ENCODE results near the gene SLC16A12. TPM values are rescaled to one million over a fixed set of nuclear protein-coding genes. Genes with fewer than 3 reads are reported as not detected.
"Not testable (repeated sequence)": the region's sequence is repeated elsewhere in the genome, so short reads cannot be mapped to it uniquely, and the experiment has no call there.

Gene SLC16A12
- total RNA-seq, 1 donor from 2014 or later = not detected

DNA sequence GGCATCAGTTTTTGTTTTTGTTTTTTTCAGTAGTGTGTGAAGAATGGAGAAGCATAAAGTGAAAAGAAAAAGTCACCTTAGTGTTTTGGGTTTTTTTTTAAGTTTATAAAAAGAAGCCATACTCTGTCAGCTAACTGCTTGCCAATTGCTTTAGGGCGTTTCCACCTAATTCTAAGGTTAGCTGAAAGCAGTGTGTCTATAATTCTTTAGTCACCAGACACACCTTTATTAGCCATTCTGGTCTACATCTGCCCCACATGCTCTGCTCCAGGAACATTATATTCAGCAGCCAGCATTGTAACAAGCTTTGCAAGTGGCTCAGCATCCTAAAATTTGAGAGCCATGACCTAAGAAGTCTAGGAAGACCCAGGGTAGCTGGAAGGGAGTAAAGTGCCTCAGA is 14.1 kb upstream of the SLC16A12 start:
- DNase-seq (ENCODE audit: low read depth in 2 of 2) = no peak

DNA sequence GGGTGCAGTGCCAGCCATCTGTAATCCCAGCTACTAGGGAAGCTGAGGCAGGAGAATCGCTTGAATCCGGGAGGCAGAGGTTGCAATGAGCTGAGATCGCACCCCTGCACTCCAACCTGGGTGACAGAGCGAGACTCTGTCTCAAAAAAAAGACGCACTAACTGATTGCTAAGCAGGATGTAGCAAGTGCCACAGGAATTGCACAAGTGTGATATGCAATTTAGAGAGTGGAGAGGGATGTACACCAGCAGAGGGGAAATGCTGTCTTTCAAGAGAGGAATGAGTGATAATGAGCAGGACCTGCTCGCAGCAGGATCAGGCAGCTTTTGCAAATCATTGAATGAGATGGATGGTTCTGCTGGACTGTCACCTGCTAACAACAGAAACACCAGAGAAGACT is 13.3 kb upstream of the SLC16A12 start:
- DNase-seq (ENCODE audit: low read depth in 2 of 2) = no peak

DNA sequence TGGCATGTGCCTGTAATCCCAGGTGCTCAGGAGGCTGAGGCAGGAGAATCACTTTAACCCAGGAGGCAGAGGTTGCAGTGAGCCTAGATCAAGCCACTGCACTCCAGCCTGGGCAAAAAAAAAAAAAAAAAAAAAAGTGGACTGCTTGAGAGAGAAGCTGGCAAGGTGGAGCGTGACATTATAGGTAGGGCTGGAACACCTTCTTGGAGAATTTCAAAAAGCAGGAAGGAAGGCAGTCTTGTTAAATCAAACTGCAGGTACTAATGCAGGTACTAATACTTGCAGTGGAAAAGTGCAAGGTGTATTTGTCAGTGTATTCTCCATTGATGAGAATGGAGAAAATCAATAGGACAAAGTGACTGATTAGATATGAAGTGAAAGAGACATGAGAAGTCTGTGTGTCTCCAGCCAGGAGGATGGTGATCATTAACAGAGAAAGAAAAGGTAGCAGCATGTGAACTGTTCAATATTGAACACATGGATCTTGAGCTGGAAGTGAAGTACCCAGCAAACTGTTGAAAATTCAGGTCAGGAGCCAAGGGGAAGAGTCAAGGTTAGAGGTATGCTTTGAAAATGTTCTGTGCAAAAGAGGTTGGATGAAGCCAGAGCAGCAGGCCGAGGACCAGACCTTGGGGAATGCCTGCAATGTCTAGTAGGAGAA is 12.6 kb upstream of the SLC16A12 start:
- DNase-seq (ENCODE audit: low read depth in 2 of 2) = no peak

DNA sequence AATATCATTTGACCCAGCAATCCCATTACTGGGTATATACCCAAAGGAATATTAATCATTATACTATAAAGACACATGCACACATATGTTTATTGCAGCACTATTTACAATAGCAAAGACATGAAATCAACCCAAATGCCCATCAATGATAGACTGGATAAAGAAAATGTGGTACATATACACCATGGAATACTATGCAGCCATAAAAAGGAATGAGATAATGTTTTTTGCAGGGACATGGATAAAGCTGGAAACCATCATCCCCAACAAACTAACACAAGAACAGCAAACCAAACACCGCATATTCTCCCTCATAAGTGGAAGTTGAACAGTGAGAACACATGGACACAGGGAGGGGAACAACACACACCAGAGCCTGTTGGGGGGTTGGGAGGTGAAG is 11.3 kb upstream of the SLC16A12 start:
- not testable (repeated sequence) for DNase-seq (ENCODE audit: low read depth in 2 of 2)

DNA sequence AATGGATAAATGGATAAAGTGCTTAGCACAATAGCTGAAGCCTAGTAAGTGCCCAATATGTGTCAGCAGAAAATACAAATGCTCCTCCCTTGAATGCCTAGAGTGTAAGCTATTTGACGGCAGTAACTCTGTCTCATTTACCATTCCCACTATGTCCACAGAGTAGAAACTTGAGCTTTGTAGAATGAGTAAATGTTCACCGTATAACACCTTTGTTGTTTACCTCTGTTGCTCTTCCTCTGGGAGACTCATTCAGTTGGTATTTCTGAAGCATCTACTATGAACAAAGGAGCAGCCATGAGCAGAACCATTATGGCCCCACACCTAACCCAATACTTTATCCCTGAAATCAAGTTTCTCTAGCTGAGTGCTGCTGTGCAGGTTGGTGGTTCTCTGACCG is 8.4 kb upstream of the SLC16A12 start:
- DNase-seq (ENCODE audit: low read depth in 2 of 2) = no peak

DNA sequence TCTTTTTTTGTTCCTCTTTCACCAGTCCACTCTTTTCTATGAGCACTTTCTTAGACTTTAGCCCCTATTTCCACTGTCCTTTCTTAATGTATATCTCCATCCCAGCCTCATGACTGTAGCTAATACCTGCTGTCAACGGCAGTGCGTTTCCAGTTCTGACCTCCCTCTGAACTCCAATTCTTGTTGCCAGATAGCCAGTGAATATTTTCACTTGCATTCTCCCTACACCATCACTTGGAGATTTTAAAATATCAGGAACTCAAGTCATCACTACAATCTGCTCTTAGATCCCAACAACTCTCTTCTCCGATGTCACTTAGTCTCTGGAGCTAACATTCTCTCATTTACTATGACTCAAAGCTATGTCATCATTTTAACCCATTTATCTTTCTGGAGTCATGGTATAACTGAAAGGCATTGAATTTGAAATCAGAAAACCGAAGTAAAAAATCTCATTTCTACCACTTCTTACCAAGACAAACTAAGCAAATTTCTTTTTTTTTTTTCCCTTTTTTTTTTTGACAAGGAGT is 5.1 kb upstream of the SLC16A12 start:
- no peak for DNase-seq (ENCODE audit: low read depth in 2 of 2)

DNA sequence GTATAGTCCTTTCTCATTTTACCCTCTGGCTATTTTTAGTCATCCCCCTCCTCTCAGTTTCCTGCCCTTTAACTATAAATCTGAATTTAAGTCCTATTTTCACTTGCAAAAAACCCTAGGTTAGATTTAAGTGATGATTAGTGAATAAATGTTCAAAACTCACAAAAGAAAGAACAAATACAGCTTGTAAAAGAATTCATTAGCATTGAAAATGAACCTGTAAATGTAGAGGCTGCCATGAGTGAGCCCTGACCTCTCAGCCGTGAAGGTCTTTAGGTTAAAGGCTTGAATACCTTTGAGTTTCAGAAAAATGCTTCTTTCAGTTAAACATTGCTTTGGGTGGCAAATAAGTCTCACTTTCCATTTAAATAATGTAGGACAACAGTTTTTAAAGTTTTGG is 2.0 kb upstream of the SLC16A12 start:
- no peak for DNase-seq (ENCODE audit: low read depth in 2 of 2)

DNA sequence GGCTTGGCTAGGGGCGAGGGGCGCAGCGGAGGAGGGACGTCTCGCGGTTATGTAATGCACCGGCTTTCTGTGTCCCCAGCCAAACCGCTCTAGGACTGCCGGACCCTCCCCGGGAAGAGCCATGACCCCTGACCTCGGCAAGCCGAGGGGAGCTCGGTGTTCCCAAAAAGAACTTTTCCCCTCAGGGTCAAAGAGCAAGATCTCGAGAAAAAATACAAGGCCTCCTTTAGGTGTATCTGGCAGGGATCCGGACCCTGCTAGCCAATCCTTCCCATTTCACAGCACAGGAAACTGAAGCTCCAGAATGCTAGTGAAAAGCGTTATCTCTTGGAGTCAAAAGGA is 590 bp upstream of the SLC16A12 start:
- DNase-seq (ENCODE audit: low read depth in 2 of 2) = no peak

DNA sequence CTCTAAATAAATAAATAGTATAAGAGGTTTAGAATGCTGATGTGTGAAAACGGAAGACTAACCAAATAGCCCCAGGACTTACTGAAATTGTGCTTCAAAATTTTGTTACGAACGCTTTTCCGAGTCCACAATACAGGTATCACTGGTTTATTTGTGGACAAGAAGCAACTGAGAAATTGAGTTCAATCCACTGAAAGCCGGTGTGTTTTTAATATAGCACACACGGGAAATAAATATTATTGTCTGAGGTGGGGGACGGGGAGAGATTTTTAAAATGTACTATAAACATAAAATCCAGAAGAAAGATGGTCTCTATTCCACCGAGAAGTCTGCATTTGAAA is 598 bp downstream of the SLC16A12 start:
- DNase-seq (ENCODE audit: low read depth in 2 of 2) = no peak

DNA sequence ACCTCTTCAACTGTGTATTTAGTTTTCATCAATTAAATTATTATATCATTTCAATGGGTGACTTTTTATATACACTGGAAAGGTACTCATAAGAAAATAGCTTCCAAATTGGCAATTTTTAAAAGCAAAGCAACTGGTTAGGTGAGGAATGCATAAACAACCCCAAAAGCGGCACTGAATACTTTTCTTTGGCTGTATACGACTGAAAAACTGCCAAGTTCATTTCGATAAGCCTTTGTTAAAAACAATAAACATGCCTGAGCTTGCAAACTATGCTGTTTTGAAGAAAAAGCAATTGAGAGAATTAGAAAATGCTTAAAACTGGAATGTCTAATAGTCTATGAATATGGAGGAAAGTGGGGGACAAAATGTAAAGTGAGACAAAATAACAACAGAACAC is 2.9 kb downstream of the SLC16A12 start:
- DNase-seq (ENCODE audit: low read depth in 2 of 2) = no peak

DNA sequence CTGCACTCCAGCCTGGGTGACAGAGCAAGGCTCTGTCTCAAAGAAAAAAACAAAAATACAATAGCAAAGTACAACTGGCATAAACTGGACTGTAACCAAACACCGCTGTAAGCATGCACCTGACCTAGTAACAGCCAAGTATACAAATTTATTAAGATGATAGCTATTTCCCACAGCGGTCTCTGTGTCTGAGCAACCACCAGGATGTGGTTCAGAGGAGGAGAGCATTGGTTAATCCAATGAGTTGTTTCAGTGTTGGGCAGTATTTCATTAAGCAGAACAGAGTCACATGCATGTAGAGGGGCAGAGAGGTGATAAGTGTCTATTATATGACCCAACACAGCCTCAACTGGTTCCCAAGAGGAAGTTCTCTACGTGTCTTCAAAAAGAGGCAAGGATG is 4.0 kb downstream of the SLC16A12 start:
- DNase-seq (ENCODE audit: low read depth in 2 of 2) = no peak

DNA sequence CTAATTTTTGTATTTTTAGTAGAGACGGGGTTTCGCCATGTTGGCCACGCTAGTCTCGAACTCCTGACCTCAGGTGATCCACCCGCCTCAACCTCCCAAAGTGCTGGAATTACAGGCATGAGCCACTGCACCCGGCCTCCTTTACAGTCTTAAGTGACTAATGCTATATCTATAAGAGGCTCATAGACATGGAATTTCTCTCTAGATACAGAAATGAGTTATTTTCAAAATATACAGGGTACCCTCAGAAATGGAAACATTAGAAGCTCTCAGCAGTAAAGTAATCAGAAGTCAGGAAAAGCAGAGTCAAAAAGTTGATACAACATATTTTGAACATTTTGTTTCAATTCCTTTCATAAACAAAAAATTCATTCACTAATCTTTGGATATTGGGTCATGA is 5.7 kb downstream of the SLC16A12 start:
- not testable (repeated sequence) for DNase-seq (ENCODE audit: low read depth in 2 of 2)

DNA sequence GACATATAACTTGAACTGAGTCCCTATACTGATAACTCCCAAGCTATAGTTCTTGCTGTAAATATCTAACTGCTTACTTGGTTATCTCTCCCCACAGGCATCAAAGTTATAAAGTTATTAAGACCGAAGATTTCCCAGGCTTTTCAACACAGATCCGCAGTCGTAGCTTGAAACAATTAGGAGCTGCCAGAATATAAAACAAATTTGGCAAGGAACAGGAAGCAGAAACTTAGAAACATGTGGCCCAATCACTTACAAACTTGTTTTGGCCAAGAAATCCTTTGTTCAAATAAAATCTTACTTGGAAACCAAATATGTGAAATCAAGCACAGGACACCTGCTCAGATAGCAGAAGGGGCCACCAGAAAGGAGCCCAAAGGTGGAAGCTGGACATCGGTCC is 9.0 kb downstream of the SLC16A12 start:
- DNase-seq (ENCODE audit: low read depth in 2 of 2) = no peak

DNA sequence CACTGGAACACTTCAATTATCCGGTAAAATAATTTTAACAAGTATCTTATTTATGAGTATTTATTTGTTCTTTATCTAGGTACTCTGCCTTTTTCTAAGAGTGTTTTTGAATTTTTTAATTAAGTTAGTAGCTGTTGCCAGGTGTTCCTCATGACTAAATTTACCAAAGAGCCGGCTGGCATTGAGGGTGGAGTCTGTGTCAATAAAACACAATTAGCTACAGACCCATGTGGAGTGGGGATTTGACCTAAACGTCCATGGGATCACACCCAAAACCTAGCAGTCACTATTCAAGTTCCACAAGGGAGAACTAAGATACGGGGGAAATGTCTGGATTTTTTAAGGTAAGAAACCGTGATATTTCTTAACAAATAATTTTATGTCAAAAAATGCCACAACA is 9.8 kb downstream of the SLC16A12 start:
- DNase-seq (ENCODE audit: low read depth in 2 of 2) = no peak

DNA sequence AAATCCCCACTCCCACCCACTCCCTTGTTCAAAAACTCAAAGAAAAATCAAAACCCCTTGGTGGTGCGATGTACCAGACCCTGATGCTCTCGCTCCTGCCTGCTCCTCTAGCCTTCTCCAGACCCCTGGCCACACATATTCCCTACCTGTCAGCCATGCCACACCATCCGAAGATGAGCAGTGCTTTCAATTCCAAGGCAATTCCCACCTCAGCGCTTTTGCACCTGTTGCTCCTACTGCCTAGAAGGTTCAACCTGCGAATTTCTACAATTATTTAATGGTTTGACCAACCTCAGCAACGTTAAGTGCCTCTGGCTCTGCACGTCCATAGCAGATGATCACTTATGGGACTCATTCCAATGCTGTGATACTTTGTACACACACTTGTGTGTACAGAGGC is 11.1 kb downstream of the SLC16A12 start:
- no peak for DNase-seq (ENCODE audit: low read depth in 2 of 2)

DNA sequence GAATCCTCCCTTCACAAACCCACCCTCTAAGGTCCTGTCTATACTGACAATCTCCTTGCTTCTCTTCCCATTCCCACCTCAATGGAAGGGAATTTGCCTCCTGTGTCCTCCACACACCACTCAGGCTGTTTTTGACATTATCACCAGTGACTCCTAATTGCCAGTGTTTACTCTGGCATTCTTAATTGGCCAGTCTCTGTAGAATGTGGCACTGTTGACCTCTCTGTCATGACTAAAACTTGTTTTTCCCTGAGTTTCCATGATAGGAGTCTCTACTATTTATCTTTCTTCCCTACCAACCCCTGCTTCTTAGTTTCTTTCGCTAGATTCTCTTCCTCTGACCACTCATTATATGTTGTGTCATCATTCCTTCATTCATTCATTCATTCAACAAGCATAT is 12.1 kb downstream of the SLC16A12 start:
- DNase-seq (ENCODE audit: low read depth in 2 of 2) = peak in 1 of 2 donors; percentile 4

DNA sequence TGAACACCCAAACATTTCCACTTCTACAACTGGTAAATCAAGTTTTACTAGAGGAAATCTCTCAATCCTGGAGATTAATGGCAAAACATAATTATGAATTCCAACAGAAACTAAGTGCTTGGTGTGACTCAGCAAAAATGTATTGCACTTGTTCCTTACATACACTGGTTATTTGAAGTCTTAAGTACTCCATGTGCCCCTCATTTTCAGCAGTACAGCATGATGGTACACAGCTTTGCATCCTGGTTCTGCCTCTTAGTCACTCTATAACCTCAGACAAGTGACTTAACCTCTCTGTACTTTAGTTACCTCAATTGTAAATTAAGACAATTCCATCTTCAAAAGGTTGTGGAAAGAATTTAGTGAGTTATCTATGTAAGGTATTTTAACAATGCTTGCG is 12.9 kb downstream of the SLC16A12 start:
- no peak for DNase-seq (ENCODE audit: low read depth in 2 of 2)

DNA sequence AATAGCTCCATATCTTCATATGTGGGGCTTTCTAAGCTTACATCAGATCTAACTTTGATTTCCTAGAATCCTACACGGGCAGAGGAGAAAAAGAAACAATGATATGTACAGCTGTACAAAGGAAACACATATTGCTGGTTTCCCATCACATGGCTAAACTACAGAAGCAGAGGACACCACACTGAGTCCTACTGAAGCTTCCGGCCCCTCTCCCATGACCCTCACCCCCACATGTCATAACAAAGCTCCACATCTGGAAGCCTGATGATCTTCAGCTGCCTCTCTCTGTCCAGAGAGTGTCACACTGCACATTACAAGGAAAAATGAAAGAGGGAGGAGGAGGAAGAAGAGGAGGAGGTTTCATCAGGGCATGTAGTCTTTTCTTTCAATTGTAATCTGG is 14.0 kb downstream of the SLC16A12 start:
- no peak for DNase-seq (ENCODE audit: low read depth in 2 of 2)

DNA sequence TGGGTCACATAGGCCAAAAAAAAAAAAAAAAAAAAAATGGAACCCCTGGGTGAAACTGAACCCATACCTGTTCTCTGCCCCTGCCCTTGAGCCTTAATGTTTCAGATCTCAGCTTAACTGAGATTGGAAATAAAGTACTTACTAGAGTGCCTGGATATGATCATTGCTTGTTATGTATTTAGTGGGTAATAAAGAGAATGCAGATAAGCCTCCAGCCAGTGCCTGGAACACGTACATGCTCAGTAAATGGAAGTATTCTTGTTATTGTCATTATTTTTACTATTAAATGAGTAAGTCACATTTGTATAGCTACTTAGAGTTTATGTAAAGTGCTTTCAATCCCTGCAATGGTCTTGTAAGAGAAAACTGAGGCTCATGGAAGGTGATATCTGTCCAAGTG is 14.7 kb downstream of the SLC16A12 start:
- DNase-seq (ENCODE audit: low read depth in 2 of 2) = no peak

DNA sequence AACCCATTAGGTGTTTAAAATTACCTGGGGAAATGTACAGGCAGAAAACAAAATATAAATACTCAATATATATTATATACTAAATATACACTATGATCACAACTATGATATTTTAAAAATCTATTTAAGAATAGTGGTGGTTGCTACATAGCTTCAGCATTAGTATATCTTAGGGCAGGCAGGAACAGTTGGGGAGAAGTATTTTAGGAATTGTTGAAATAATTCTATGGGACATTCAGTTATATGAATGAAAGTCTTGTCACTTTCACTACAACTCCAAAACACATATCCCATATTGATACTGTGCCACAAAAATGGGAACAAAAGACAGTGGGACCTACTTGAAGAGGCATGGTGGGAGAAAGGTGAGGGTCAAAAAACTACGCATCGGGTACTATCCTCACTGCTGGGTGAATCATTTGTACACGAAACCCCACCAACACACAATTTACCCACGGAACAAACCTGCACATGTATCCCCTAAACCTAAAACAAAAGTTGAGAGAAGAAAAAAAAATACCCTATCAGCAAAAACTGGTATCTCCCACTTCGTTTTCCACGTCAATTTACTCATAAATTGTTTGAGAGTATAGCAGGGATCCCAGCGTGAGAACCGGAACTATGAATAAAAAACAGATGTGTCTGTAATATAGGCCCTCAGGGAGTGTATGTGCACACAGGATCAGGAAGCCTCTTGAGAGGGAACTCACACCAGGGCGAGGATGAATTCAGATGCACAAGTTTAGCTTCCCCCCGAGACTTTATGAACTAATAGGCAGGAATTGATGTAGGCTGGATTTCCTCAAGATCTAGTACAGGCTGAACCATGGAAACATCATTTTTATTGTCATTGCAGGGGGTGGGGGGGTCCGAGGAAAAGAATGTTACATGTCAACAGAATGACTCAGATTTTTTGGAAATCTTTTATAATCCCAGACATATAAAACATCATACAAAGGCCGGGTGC is 16.2 kb downstream of the SLC16A12 start:
- DNase-seq (ENCODE audit: low read depth in 2 of 2) = no peak

DNA sequence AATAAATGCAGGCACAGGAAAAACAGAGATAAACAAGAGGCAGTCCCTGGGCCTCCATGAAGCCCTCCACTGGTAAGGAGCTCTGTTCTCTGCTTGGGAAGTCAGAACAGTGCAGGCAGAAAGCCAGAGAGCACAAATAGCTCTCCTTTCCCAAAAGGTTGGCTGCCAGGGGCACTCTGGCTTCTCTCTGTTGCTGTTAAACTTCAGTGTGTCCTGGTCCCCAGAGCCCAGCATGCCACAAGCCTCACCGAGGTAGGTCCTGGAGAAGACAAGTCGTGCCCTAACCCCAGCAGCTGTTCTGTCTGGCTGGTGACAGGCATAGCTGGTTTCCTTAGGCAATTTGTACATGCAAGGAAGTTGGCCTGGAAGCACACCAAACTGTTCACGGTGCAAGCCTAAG is 17.3 kb downstream of the SLC16A12 start:
- no peak for DNase-seq (ENCODE audit: low read depth in 2 of 2)

DNA sequence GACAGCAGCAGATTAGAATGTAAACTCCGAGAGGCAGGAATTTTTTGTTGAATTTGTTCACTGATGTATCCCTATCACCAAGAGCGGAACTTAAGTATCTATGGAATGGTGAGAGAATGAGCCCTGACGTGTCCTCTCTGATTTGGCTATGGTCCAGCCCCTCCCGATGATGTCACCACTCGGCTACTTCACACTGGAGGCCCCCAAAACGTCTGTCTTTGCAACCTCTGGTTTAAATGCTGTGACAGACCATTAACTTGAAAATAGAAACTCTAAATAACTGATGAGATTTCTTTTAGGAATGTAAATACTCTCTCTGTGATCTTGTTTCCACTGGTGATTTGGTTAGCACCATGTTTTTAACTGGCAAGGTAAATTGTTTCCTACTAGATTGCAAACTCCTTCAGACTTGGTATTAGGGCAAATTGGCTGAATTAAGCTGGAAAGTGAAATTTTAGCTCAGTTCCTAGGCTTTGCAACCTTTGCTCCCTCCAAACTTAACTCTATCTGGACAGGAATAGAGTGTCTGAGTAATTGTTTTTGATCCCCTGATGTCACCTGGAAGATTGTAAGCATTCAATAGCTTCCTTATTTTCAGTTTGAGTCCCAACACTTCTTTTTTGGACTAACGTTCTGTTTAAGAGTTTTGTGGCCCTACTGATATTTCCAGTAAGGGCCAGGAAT is 19.1 kb downstream of the SLC16A12 start:
- no peak for DNase-seq (ENCODE audit: low read depth in 2 of 2)
